ENCODE measurements around the gene GBF1.

DNA sequence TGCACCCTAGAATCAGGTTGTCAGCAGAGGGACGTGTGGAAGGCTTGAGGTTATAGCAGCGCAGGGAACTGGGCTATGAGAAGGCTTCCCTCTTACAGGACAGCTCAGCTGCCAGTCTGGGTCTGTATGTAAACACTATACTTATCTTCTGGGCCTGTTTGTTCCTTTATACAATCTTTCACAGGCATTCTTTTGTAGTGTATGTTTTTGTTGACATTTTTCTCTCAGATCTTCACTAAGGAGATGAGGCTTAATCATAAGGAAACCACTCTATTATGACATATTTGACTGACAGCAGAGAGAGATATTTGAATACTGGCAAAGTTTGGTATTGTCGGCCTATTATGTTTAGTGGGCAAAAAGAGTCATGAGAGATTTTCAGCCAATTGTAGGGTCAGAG is 929 bp downstream of the GBF1 start:
- TF ChIP-seq, protein P1, sequence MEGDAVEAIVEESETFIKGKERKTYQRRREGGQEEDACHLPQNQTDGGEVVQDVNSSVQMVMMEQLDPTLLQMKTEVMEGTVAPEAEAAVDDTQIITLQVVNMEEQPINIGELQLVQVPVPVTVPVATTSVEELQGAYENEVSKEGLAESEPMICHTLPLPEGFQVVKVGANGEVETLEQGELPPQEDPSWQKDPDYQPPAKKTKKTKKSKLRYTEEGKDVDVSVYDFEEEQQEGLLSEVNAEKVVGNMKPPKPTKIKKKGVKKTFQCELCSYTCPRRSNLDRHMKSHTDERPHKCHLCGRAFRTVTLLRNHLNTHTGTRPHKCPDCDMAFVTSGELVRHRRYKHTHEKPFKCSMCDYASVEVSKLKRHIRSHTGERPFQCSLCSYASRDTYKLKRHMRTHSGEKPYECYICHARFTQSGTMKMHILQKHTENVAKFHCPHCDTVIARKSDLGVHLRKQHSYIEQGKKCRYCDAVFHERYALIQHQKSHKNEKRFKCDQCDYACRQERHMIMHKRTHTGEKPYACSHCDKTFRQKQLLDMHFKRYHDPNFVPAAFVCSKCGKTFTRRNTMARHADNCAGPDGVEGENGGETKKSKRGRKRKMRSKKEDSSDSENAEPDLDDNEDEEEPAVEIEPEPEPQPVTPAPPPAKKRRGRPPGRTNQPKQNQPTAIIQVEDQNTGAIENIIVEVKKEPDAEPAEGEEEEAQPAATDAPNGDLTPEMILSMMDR (IDR thresholded peaks at IDR 0.05): no peak
- TF ChIP-seq POLR2A (IDR thresholded peaks at IDR 0.05): no peak

Data from stomach (tissue), 4 donors.